Measurements from ENCODE around the gene IL15. TPM values are rescaled to one million over a fixed set of nuclear protein-coding genes. Genes with fewer than 3 reads are reported as not detected.

Gene IL15
- total RNA-seq, 1 donor from 2014 or later: not detected

- H3K4me1 Mint-ChIP-seq (ENCODE audit: low read depth, unreplicated experiment): no peaks in the 10 kb centered on the region
- no peak for TF ChIP-seq CTCF (IDR thresholded peaks at IDR 0.05; ENCODE audit: partially characterized antibody, unreplicated experiment)
- no peak overlapping the region for H3K4me3 Mint-ChIP-seq (ENCODE audit: unreplicated experiment)
- no peak overlapping the region for H3K27ac Mint-ChIP-seq (ENCODE audit: unreplicated experiment)
- no peaks in the 10 kb centered on the region for H3K9me3 Mint-ChIP-seq (ENCODE audit: unreplicated experiment)
- no peaks in the 10 kb centered on the region for H3K36me3 Mint-ChIP-seq (ENCODE audit: unreplicated experiment)
- H3K27me3 Mint-ChIP-seq (ENCODE audit: unreplicated experiment): no peaks in the 10 kb centered on the region
- DNase-seq: no peak
Measured at GRCh38 chr4:141675384-141675783, 39.0 kb downstream of the IL15 start.

DNA sequence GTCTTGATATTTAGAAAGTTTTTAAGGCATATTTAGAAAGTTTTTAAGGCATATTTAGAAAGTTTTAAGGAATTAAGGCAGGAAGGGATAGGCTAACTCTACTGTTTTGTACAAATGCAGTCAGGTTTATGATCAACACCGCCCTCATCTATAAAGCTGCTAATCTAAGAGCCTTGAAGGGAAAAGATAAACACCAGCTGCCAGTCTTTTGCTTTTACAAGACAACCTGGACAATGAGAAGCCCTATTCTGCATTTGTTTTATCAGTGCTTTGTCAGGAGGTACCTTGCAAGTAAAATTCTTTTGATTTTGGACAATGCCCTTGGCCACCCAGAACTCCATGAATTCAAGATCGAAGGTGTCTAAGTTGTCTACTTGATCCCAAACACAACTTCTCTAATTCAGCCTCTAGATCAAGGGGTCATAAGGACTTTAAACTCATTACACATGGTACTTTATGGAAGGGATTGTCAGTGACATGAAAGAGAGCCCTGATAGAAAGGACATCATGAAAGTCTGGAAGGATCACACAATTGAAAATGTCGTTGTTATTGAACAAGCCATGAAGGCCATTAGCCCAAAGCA is 39.8 kb downstream of the IL15 start:
- no peak overlapping the region for H3K4me3 Mint-ChIP-seq (ENCODE audit: unreplicated experiment)

GRCh38 chr4:141680060-141680459 is 43.7 kb downstream of the IL15 start:
- H3K27me3 Mint-ChIP-seq (ENCODE audit: unreplicated experiment): no peaks in the 10 kb centered on the region
- no peak overlapping the region for H3K4me3 Mint-ChIP-seq (ENCODE audit: unreplicated experiment)
- no peak for TF ChIP-seq CTCF (IDR thresholded peaks at IDR 0.05; ENCODE audit: partially characterized antibody, unreplicated experiment)
- no peak overlapping the region for H3K27ac Mint-ChIP-seq (ENCODE audit: unreplicated experiment)
- no peaks in the 10 kb centered on the region for H3K4me1 Mint-ChIP-seq (ENCODE audit: low read depth, unreplicated experiment)
- H3K9me3 Mint-ChIP-seq (ENCODE audit: unreplicated experiment): no peaks in the 10 kb centered on the region
- no peaks in the 10 kb centered on the region for H3K36me3 Mint-ChIP-seq (ENCODE audit: unreplicated experiment)
- DNase-seq: no peak

More for the DNA sequence above, 39.8 kb downstream of the IL15 start:
- Mint-ChIP-seq H3K27ac (ENCODE audit: unreplicated experiment) (no peak overlapping the region), H3K36me3 (ENCODE audit: unreplicated experiment) (no peaks in the 10 kb centered on the region), H3K4me1 (ENCODE audit: low read depth, unreplicated experiment) (no peaks in the 10 kb centered on the region), H3K27me3 (ENCODE audit: unreplicated experiment) (no peaks in the 10 kb centered on the region), H3K9me3 (ENCODE audit: unreplicated experiment) (no peaks in the 10 kb centered on the region)
- DNase-seq: no peak
- TF ChIP-seq CTCF (IDR thresholded peaks at IDR 0.05; ENCODE audit: partially characterized antibody, unreplicated experiment): no peak

- Mint-ChIP-seq H3K27me3 (ENCODE audit: unreplicated experiment) (no peaks in the 10 kb centered on the region), H3K27ac (ENCODE audit: unreplicated experiment) (no peak overlapping the region), H3K36me3 (ENCODE audit: unreplicated experiment) (no peaks in the 10 kb centered on the region), H3K4me1 (ENCODE audit: low read depth, unreplicated experiment) (no peaks in the 10 kb centered on the region), H3K4me3 (ENCODE audit: unreplicated experiment) (no peak overlapping the region), H3K9me3 (ENCODE audit: unreplicated experiment) (no peaks in the 10 kb centered on the region)
- TF ChIP-seq CTCF (IDR thresholded peaks at IDR 0.05; ENCODE audit: partially characterized antibody, unreplicated experiment): no peak
- DNase-seq: no peak
Measured at GRCh38 chr4:141684785-141685184, 48.4 kb downstream of the IL15 start.

DNA sequence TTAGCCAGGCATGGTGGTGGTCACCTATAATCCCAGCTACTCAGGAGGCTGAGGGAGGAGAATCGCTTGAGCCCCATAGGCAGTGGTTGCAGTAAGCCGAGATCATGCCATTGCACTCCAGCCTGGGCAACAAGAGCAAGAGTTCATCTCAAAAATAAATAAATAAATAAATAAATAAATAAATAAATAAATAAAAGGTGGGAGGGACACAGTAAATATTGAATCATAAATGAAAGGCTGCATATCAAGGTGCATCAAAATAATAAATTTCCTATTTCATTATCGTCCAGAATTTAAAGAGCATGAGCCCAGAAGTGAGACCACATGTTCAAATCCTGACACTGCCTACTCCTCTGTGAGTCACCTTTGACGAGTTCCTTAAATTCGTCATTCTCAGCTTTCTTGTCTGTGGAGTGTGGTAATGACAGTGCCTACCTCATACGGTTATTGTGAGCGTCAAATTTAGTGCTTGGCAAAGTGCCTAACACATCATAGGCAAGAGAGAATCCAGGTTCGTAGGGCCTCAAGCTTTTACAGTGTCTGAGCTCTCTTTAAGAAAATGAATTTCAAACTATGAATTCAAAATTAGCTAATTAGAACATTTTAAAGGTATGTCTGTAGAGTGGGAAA is 49.9 kb downstream of the IL15 start:
- DNase-seq: no peak
- no peaks in the 10 kb centered on the region for H3K4me1 Mint-ChIP-seq (ENCODE audit: low read depth, unreplicated experiment)
- H3K27ac Mint-ChIP-seq (ENCODE audit: unreplicated experiment): no peak overlapping the region
- H3K27me3 Mint-ChIP-seq (ENCODE audit: unreplicated experiment): no peaks in the 10 kb centered on the region
- no peak for TF ChIP-seq CTCF (IDR thresholded peaks at IDR 0.05; ENCODE audit: partially characterized antibody, unreplicated experiment)
- peaks cover 3% of the 10 kb centered on the region for H3K9me3 Mint-ChIP-seq (ENCODE audit: unreplicated experiment)
- H3K4me3 Mint-ChIP-seq (ENCODE audit: unreplicated experiment): no peak overlapping the region
- H3K36me3 Mint-ChIP-seq (ENCODE audit: unreplicated experiment): no peaks in the 10 kb centered on the region
